Activated CD4-positive, CD25-positive, alpha-beta regulatory T cell (primary cell): ENCODE results near the gene GPNMB.

Experiments used
- DNase-seq, 4 experiments: peaks; one replicate each; lab custom pipeline; 2025; lab: John Stamatoyannopoulos, UW

The GPNMB gene

GRCh38 chr7:23230641-23231101 is 15.9 kb upstream of the GPNMB start:
- DNase-seq, result no peak

DNA sequence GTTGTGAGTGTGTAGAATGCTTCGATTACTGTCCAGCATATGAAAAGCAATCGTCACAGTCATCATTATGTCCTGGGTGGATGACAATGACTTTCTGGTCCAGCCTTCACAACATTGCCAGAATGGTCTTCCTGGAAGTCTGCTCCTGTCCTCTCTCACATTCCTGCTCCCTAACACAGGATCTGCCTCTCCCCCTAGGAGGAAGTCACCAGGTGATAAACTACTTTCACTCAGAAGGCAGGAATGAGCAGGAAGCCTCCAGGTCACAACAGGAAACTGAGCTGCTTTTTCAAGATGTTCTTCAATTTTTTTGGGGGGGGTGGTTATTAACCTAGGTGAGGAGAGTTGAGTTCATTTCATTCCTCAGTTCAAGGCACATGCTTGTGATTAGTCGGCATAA is 13.6 kb upstream of the GPNMB start:
- no peak for DNase-seq

GRCh38 chr7:23234569-23235296 is 11.8 kb upstream of the GPNMB start:
- no peak for DNase-seq

- DNase-seq, result no peak
Measured at GRCh38 chr7:23235813-23236221, 10.8 kb upstream of the GPNMB start.

DNA sequence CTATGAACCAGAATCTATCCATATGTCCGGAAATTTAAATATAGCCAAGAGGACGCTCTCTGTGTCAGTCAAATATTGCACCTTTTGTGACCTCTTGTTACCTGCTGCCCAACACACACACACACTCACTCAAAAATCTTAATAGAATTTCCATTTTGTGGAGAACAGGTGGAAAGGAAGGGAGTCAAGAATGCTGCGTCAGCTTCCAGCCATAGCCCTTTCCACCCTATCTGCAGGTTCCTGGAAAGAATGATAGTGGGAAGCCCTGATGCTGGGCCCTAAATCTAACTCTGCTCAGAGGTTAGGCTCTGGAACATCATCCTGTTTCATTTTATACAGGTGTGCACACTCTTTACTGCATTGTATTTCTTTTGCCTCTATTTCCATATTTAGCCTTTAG is 9.6 kb upstream of the GPNMB start:
- no peak for DNase-seq

DNA sequence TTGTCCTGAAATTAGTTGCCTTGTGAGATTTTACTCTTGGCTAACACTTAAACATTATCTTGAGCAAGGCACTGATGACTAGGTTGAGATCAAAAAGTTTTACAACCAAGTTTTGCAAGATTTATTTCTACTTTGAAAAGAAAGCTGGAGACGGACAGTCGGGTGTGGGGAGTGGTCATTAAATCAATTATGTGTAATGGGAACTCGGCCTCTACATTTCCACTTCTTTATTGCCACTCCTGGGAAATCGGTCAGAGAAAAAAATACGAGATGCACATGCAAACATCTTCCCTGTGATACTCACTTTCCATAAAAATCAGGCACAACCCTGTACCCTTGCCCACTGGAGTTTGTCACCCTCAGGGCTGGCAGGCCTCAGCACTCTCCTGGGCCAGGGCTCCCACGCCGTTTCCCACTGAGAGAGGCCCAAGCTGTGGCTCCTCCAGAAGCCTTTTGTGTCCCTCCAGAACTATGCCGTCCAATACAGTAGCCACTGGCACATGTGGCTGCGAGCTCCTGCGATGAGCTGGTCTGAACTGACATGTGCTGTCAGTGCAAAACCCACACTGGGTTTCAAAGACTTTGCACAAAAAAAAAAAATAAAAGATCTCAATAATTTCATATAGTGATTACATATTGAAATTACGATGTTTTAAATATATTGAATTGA is 7.5 kb upstream of the GPNMB start:
- DNase-seq, result no peak

DNA sequence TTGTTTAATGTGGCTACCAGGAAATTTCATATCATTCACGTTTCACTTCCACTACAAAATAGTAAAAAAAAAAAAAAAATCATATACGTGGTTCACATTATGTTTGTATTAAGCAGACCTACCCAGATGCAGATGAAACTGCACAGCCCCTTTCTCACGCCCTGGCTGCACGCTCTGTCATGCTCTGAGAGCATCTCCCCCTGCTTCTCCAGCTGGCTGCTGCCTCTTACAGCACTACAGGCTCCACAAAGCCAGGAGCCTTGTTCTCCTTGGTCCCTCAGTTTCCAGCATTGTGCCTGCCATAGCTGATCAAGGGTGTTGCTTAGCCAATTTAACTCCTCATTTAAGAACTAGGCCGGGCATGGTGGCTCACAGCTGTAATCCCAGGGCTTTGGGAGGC is 6.9 kb upstream of the GPNMB start:
- no peak for DNase-seq

DNA sequence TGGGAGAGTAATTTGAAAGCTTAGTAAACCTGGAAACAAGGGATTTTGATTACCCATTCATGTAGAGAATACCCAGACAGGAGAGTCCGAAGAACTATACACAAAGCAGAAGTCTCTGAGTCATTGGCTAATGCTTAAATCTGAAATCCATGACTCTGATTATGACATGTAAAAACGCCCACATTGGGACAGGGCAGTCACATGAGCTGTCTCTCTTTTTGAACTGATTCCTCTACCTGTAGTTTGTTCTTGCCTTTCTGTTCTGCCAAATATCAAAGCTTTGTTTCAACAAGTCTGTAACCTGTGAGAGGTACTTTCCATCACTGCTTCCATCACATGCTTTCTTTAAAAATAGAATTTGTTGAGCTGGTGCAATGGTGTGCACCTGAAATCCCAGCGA is 4.3 kb upstream of the GPNMB start:
- no peak for DNase-seq

- DNase-seq, result no peak
Measured at GRCh38 chr7:23242935-23243334, 3.6 kb upstream of the GPNMB start.

DNA sequence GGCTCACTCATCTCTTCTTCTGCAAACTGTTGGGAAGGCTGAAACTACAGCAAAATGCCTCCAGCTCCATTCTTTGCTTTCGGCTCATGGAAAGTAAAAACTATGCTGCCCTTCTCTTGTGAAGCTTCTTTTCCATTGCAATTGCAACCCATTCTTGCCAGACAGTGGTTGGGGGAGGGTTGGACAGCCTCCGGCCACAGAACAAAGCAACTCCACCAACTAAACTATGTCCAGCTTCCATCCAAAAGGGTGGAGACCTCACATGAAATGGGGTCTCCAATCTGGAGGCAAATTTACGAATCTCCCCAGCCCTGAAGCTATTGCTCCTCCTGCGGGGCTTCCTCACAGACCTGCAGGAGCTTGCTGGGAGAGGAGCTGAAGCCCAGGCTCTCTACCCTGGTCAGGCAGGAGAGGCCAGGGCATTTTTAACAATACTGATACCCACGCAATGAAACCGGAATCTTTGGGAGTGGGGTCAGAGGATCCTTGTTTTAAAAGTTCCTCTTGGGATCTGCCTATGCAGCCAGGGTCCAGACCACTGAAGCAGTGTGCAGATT is 549 bp downstream of the GPNMB start:
- DNase-seq, result no peak

DNA sequence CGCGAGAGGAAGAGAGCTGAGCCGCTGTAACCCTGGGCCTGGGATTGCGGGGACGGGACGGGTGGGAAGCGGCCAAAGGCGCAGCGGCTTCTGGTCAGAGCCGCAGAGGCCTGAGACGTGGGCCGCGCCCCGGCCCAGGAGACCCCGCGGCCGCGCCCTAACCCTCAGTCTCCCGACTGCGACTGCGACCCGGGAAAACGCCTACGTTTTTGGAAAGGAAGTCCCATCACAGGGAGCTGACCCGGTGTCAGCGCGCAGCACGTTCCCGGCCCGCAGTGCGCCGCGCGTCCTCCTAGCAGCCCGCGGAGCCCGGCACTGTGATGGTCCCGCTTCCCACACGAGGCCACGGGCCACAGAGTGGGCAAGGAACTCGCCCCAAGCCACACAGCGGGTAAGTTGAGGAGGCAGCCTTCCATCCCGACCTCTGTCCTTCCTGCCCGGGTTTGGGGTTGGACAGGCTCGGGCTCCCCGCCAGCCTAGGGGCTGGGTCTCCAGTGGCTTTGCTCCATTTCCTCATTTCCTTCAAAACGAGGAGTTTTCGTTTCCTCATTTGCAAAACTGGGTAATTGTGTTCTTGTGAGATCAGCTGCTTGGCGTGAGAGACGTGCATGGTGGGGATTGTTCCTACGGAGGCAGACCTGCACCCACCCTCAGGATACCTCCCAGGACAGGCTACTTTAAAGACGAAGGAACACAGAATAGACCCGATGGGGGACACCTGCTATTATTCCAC is 1.2 kb downstream of the GPNMB start:
- DNase-seq, result no peak

GRCh38 chr7:23249486-23249885 is 2.9 kb downstream of the GPNMB start:
- no peak for DNase-seq

GRCh38 chr7:23254051-23254681 is 7.6 kb downstream of the GPNMB start:
- DNase-seq, result no peak

DNA sequence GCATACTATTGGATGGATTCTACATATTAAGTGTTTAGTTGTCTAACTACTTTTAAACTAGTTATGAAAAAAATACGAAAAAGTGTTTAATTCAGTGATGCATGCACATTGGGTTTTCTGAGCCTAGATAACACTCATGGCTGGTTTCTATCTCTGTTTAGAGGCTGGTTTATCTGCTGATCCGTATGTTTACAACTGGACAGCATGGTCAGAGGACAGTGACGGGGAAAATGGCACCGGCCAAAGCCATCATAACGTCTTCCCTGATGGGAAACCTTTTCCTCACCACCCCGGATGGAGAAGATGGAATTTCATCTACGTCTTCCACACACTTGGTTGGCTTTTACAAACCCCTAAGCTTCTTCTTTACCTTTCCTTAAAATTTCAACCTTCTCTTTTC is 10.2 kb downstream of the GPNMB start:
- no peak for DNase-seq

- no peak for DNase-seq
Measured at GRCh38 chr7:23260371-23260770, 13.8 kb downstream of the GPNMB start.

- DNase-seq, result peak; percentile 17 to 35 (median 23)
Measured at GRCh38 chr7:23261843-23262452, 15.4 kb downstream of the GPNMB start.

DNA sequence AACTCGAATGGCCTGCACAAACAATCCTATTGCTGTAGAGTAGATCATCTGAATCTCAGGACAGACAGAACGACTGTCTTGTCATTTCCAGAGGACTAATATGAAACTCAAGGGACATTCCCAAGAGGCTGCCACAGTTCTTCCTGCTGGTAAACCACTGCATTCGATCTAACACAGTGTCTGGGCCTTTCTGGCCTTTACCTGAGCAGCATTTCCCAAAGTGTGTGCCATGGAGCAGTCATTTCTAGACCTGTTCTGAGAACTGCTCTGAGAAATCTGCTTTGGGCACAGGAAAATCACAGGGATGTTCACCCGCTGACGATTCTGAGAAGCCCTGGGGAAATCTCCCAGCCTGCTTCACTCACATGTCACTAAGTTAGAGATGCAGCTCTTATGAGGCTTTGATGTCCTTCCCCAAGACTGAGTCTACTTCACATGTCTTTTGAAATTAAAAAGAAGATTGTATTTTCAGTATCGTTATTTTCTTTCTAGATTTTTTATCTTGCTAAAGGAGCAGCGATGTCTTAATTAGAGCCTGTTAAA is 18.4 kb downstream of the GPNMB start:
- DNase-seq, result no peak

GRCh38 chr7:23266918-23267317 is 20.3 kb downstream of the GPNMB start:
- DNase-seq, result no peak

- no peak for DNase-seq
Measured at GRCh38 chr7:23267357-23267756, 20.8 kb downstream of the GPNMB start.

DNA sequence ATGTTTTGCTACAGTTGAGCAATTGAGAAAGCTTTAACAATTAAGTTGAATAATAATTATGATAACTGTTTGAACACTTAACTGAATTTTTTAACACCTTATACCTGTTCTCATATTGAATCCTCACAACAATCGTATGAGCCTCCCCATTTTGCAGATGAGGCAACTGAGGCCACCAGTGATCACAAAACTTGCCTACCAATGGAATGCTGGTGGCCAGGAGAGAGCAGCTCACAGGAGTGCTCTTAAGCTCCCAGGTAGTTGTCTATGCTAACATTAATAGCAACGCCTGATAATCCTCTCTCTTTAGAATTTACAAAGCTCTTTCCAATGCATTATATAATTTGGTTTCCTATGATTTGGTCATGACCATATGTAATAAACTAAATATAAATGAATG is 21.6 kb downstream of the GPNMB start:
- DNase-seq, result no peak

- no peak for DNase-seq
Measured at GRCh38 chr7:23268746-23269145, 22.2 kb downstream of the GPNMB start.

DNA sequence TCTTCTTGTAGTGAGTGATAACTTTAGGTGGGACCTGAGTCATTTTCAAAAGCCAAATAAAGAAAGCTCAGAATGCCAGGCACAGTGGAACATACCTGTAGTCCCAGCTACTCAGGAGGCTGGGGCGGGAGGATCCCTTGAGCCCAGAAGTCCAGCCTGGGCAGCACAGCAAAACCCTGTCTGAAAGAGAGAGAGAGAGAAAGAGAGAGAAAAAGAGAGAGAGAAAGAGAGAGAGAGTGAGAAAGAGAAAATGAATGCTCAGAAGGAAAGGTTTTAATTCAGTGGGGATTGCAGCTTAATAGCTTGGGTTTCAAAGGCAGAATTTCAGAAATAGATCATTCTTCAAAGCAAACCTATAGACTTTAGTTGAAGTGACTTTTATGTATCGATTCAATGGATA is 25.7 kb downstream of the GPNMB start:
- DNase-seq, result no peak
